Neuronal stem cell (in vitro differentiated cells): ENCODE measurements around the gene ZMAT5.

ENCODE experiments used
- DNase-seq: peaks from one replicate; pipeline ENCODE4 v3.0.0-alpha.2; 2013; ENCODE audit warnings: low spot score
- H2AFZ ChIP-seq: one replicate; pipeline ENCODE4 v1.6.1; 2013; ENCODE audit warnings: mild to moderate bottlenecking, low read length, inconsistent platforms
- H2AK5ac ChIP-seq: 2 replicates; pipeline ENCODE4 v1.6.1; 2013; ENCODE audit warnings: low read depth, mild to moderate bottlenecking, inconsistent platforms, low read length, moderate library complexity, mixed read lengths
- H2BK120ac ChIP-seq: 2 replicates; pipeline ENCODE4 v1.6.1; 2013; ENCODE audit warnings: low read depth, mild to moderate bottlenecking, inconsistent platforms, low read length, moderate library complexity, mixed read lengths
- H2BK12ac ChIP-seq: one replicate; pipeline ENCODE4 v1.6.1; 2013; ENCODE audit warnings: low read length, inconsistent platforms
- H2BK15ac ChIP-seq: 2 replicates; pipeline ENCODE4 v1.6.1; 2013; ENCODE audit warnings: mild to moderate bottlenecking, low read length, inconsistent platforms, mixed read lengths
- H2BK5ac ChIP-seq: one replicate; pipeline ENCODE4 v1.6.1; 2013; ENCODE audit warnings: inconsistent platforms, mild to moderate bottlenecking, low read length, moderate library complexity
- H3K14ac ChIP-seq: one replicate; pipeline ENCODE4 v1.6.1; 2013; ENCODE audit warnings: low read length, inconsistent platforms
- H3K18ac ChIP-seq: 2 replicates; pipeline ENCODE4 v1.6.1; 2013; ENCODE audit warnings: low read length, inconsistent platforms
- H3K23ac ChIP-seq: 2 replicates; pipeline ENCODE4 v1.6.1; 2013; ENCODE audit warnings: low read depth, mild to moderate bottlenecking, mixed read lengths, low read length, inconsistent platforms; ENCODE audit not compliant: poor library complexity
- H3K27ac ChIP-seq: replicated peaks from 3 replicates; pipeline ENCODE4 v1.5.1; 2013; ENCODE audit warnings: low read length, inconsistent platforms
- H3K27me3 ChIP-seq, 3 experiments: 2 replicates each; pipeline ENCODE4 v1.6.1; 2013; ENCODE audit warnings: low read length in 3 of 3, mild to moderate bottlenecking in 2 of 3, inconsistent platforms in 1 of 3, low read depth in 1 of 3, mixed read lengths in 1 of 3, moderate library complexity in 1 of 3; ENCODE audit not compliant: control insufficient read depth in 3 of 3, insufficient read depth in 3 of 3
- H3K36me3 ChIP-seq, 2 donors: replicated peaks in 1 of 2; 2 replicates each; pipeline ENCODE4 v1.6.1; 2013; ENCODE audit warnings: low read length in 2 of 2; ENCODE audit not compliant: control insufficient read depth in 2 of 2, insufficient read depth in 2 of 2
- H3K4ac ChIP-seq: 2 replicates; pipeline ENCODE4 v1.6.1; 2013; ENCODE audit warnings: inconsistent platforms, mild to moderate bottlenecking, low read length, moderate library complexity
- H3K4me1 ChIP-seq, 2 donors: 1 replicate in 1 of 2; 2 replicates in 1 of 2; pipeline ENCODE4 v1.6.1; 2013; ENCODE audit warnings: low read length in 2 of 2, low read depth in 1 of 2; ENCODE audit not compliant: control insufficient read depth in 2 of 2, insufficient read depth in 1 of 2
- H3K4me2 ChIP-seq: one replicate; pipeline ENCODE4 v1.6.1; 2013; ENCODE audit warnings: mild to moderate bottlenecking, low read length, inconsistent platforms; ENCODE audit not compliant: insufficient read depth, poor library complexity, severe bottlenecking
- H3K4me3 ChIP-seq, 2 donors: 2 replicates each; pipeline ENCODE4 v1.5.1; 2013; ENCODE audit warnings: low read length in 2 of 2, mild to moderate bottlenecking in 2 of 2, inconsistent platforms in 1 of 2, moderate library complexity in 1 of 2
- H3K79me1 ChIP-seq: one replicate; pipeline ENCODE4 v1.6.1; 2013; ENCODE audit warnings: low read depth, mild to moderate bottlenecking, inconsistent platforms, low read length, moderate library complexity
- H3K9ac ChIP-seq: one replicate; pipeline ENCODE4 v1.6.1; 2013; ENCODE audit warnings: mild to moderate bottlenecking, low read depth, low read length, inconsistent platforms; ENCODE audit not compliant: poor library complexity
- H3K9me3 ChIP-seq, 2 donors: replicated peaks in 1 of 2; 2 replicates each; pipeline versions ENCODE3 to v1.6.1; 2013; ENCODE audit warnings: low read length in 2 of 2, mild to moderate bottlenecking in 2 of 2, inconsistent platforms in 1 of 2, low read depth in 1 of 2, mixed read lengths in 1 of 2, moderate library complexity in 1 of 2; ENCODE audit not compliant: control insufficient read depth in 2 of 2, insufficient read depth in 1 of 2
- H4K8ac ChIP-seq: one replicate; pipeline ENCODE4 v1.6.1; 2013; ENCODE audit warnings: low read depth, mild to moderate bottlenecking, inconsistent platforms, low read length, moderate library complexity
- H4K91ac ChIP-seq: one replicate; pipeline ENCODE4 v1.6.1; 2013; ENCODE audit warnings: low read length, low read depth, mild to moderate bottlenecking, inconsistent platforms; ENCODE audit not compliant: poor library complexity
- WGBS, 2 donors: extraction: QIAGEN DNeasy Blood & Tissue Kit; methylation state at CpG; one replicate each; pipeline ENCODE4 v1.1.7; 2013; ENCODE audit warnings: missing lambda C conversion rate in 2 of 2, mixed read lengths in 1 of 2; ENCODE audit not compliant: insufficient read length in 2 of 2, insufficient replicate concordance in 1 of 2; ENCODE audit errors: extremely low coverage in 2 of 2; 5-methylcytosine and 5-hydroxymethylcytosine counted together

ZMAT5 gene

GRCh38 chr22:29693161-29693560 lies 73.6 kb downstream of the ZMAT5 start:
- H2BK12ac ChIP-seq: no peak overlapping the region
- no peak overlapping the region for H2BK5ac ChIP-seq
- no peak overlapping the region for H3K23ac ChIP-seq
- H3K4me3 ChIP-seq: no peak overlapping the region
- no peak overlapping the region for H2AFZ ChIP-seq
- no peak overlapping the region for H3K9ac ChIP-seq
- H2BK15ac ChIP-seq: no peak overlapping the region
- no peak overlapping the region for H3K14ac ChIP-seq
- no peak overlapping the region for H3K4me2 ChIP-seq
- no peak for DNase-seq
- H3K4ac ChIP-seq: no peak overlapping the region
- H4K8ac ChIP-seq: no peak overlapping the region
- H3K27me3 ChIP-seq: no peaks in the 10 kb centered on the region
- no peaks in the 10 kb centered on the region for H3K79me1 ChIP-seq
- no peak overlapping the region for H2AK5ac ChIP-seq
- H2BK120ac ChIP-seq: no peak overlapping the region
- no CpG with 5 or more reads among the region's 8 CpGs for WGBS, 2 donors
- H3K27ac ChIP-seq: no peak overlapping the region
- peaks cover 13 to 23% of the 10 kb centered on the region in 2 donors for H3K4me1 ChIP-seq
- H3K18ac ChIP-seq: no peak overlapping the region
- H4K91ac ChIP-seq: no peak overlapping the region
- no peaks in the 10 kb centered on the region for H3K9me3 ChIP-seq
- peaks cover 2 to 48% of the 10 kb centered on the region in 2 donors for H3K36me3 ChIP-seq

GRCh38 chr22:29692327-29692640 lies 74.5 kb downstream of the ZMAT5 start:
- DNase-seq: no peak
- WGBS, 2 donors: no CpG with 5 or more reads among the region's 4 CpGs

GRCh38 chr22:29691636-29692326 lies 75.0 kb downstream of the ZMAT5 start:
- Histone ChIP-seq H4K91ac (no peak overlapping the region), H4K8ac (no peak overlapping the region), H3K18ac (peak overlapping the region; percentile 5), H3K27me3 (no peaks in the 10 kb centered on the region), H2BK15ac (no peak overlapping the region), H3K9ac (no peak overlapping the region), H3K4me1 (peaks cover 13 to 25% of the 10 kb centered on the region in 2 donors), H2AFZ (no peak overlapping the region), H2AK5ac (no peak overlapping the region), H3K23ac (no peak overlapping the region), H3K4ac (no peak overlapping the region), H3K9me3 (no peaks in the 10 kb centered on the region), H3K36me3 (peaks cover 2 to 42% of the 10 kb centered on the region in 2 donors), H2BK5ac (no peak overlapping the region), H3K14ac (no peak overlapping the region), H3K4me3 (no peak overlapping the region), H3K79me1 (no peaks in the 10 kb centered on the region), H2BK12ac (no peak overlapping the region), H3K4me2 (no peak overlapping the region), H2BK120ac (no peak overlapping the region), H3K27ac (no peak overlapping the region)
- WGBS, 2 donors: no CpG with 5 or more reads among the region's 13 CpGs
- DNase-seq: no peak

More at GRCh38 chr22:29692327-29692640, 74.5 kb downstream of the ZMAT5 start:
- H3K4ac ChIP-seq: no peak overlapping the region
- no peak overlapping the region for H2AK5ac ChIP-seq
- no peak overlapping the region for H2BK5ac ChIP-seq
- no peak overlapping the region for H2BK15ac ChIP-seq
- H3K9me3 ChIP-seq: no peaks in the 10 kb centered on the region
- H3K27me3 ChIP-seq: no peaks in the 10 kb centered on the region
- no peak overlapping the region for H4K8ac ChIP-seq
- H3K4me1 ChIP-seq: peaks cover 13 to 25% of the 10 kb centered on the region in 2 donors
- H3K36me3 ChIP-seq: peaks cover 2 to 42% of the 10 kb centered on the region in 2 donors
- no peak overlapping the region for H3K9ac ChIP-seq
- H3K23ac ChIP-seq: peak overlapping the region; percentile 40
- no peaks in the 10 kb centered on the region for H3K79me1 ChIP-seq
- no peak overlapping the region for H2BK120ac ChIP-seq
- H3K4me3 ChIP-seq: no peak overlapping the region
- H4K91ac ChIP-seq: no peak overlapping the region
- H3K14ac ChIP-seq: no peak overlapping the region
- H3K27ac ChIP-seq: no peak overlapping the region
- H3K18ac ChIP-seq: peak overlapping the region; percentile 46
- no peak overlapping the region for H2AFZ ChIP-seq
- H2BK12ac ChIP-seq: no peak overlapping the region
- H3K4me2 ChIP-seq: no peak overlapping the region

DNA sequence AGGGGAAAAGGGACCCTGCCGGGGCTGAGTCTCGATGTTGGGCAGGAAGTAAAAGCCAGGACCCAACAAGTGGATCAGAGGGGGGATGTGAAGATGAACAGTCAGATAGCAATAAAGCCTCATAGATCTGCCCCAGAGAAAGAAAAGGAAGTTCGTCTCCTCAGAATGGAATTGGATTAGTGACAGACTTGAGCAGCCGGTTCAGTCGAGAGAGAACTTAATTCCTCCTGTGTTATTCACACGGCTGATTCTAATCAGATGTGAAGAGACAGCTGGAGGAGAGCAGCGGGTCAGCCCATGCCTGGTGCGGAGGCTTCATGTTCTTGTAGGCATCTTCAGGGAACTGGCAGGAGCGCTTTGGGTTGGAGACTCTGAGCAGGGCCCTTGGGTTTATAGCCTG lies 76.3 kb downstream of the ZMAT5 start:
- H2BK12ac ChIP-seq: no peak overlapping the region
- H3K4me1 ChIP-seq: peaks cover 16 to 25% of the 10 kb centered on the region in 2 donors
- H3K9ac ChIP-seq: no peak overlapping the region
- no peaks in the 10 kb centered on the region for H3K27me3 ChIP-seq
- no peak overlapping the region for H2BK120ac ChIP-seq
- H3K79me1 ChIP-seq: no peaks in the 10 kb centered on the region
- H3K18ac ChIP-seq: no peak overlapping the region
- H3K36me3 ChIP-seq: peaks cover 2 to 38% of the 10 kb centered on the region in 2 donors
- no peak overlapping the region for H2AFZ ChIP-seq
- no peak for DNase-seq
- H3K4me3 ChIP-seq: no peak overlapping the region
- H3K23ac ChIP-seq: no peak overlapping the region
- no peak overlapping the region for H2BK15ac ChIP-seq
- no peak overlapping the region for H2AK5ac ChIP-seq
- H2BK5ac ChIP-seq: no peak overlapping the region
- WGBS, 2 donors: no CpG with 5 or more reads among the region's 9 CpGs
- no peak overlapping the region for H3K4ac ChIP-seq
- H3K27ac ChIP-seq: no peak overlapping the region
- no peak overlapping the region for H4K91ac ChIP-seq
- no peak overlapping the region for H3K14ac ChIP-seq
- H3K9me3 ChIP-seq: no peaks in the 10 kb centered on the region
- no peak overlapping the region for H3K4me2 ChIP-seq
- no peak overlapping the region for H4K8ac ChIP-seq
